Measurements from ENCODE around the gene FANK1.
"Not testable (repeated sequence)": the region's sequence is repeated elsewhere in the genome, so short reads cannot be mapped to it uniquely, and the experiment has no call there.

FANK1 gene

DNA sequence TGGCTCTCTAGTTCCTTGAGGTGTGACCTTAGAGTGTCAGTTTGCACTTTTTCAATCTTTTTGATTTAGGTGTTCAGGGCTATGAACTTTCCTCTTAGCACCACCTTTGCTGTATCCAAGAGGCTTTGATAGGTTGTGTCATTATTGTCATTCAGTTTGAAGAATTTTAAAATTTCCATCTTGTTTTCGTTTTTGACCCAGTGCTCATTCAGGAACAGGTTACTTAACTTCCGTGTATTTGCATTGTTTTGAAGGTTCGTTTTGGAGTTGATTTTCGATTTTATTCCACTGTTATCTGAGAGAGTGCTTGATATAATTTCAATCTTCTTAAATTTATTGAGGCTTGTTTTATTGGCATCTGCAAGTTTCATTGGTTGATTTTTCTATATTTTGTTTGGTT lies 37.3 kb downstream of the FANK1 start:
- DNase-seq: no peak

- DNase-seq: no peak
These were observed 40.0 kb downstream of the FANK1 start for GRCh38 chr10:125936331-125936730.

DNA sequence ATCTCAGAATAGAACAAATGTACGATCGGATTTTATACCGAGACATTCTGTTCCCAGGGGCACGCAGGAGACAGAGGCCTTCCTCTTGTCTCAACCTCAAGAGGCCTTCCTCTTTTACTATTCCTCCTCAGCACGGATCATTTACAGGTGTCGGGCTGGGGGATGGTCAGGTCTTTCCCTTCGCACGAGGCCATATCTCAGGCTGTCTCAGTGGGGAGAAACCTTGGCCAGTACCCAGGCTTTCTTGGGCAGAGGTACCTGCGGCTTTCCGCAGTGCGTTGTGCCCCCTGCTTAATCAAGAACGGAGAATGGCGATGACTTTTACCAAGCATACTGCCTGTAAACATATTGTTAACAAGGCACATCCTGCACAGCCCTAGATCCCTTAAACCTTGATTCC lies 44.2 kb downstream of the FANK1 start:
- no peak for DNase-seq

DNA sequence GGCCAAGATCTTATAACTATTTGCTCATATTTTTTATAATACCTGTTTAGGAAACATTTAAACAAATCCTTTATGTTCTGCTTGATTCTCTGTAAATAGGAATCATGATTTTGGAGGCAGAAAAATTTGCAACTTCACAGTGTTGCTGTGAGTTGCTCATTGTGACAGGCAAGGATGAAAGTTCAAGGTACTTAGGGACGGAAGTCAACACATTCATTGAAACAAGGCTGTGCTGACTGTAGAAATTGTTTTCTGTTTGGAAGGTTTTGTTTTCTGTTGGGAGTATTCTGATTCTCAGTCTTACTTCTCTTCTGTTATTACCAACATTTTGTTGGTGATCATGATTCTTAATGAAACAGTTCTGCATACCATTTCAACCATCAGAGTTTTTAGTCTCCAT lies 54.9 kb downstream of the FANK1 start:
- no peak for DNase-seq

GRCh38 chr10:125953778-125954385 lies 57.5 kb downstream of the FANK1 start:
- no peak for DNase-seq

GRCh38 chr10:125955766-125956165 lies 59.4 kb downstream of the FANK1 start:
- DNase-seq: no peak

DNA sequence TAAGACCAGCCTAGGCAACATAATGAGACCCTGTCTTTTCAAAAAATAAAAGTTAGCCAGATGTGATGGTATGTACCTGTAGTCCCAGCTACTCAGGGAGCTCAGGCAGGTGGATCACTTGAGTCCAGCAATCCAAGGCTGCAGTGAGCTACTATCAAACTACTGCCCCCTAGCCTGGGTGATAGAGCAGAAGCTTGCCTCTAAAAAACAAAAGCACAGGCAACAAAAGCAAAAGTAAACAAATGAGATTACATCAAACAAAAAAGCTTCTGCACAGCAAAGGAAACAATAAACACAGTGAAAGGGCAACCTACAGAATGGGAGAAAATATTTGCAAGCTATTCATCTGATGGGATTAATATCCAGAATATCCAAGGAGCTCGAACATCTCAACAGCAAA lies 65.4 kb downstream of the FANK1 start:
- no peak for DNase-seq

DNA sequence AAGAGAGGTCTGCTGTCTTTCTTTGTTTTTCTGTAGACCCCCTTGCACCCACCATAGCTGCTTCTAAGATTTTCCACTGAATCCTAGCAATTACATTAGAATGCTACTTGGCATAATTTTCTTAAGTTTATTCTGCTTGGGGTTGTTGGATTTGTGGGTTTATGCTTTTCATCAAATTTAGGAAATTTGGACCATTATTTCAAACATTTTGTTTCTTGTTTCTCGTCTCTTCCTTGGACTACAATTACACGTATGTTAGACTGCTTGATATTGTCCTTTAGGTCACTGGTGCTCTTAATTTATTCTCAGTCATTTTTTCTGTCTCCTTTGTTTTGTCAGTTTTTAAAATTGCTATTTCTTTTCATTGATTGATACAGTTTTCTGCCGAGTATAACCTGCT lies 65.8 kb downstream of the FANK1 start:
- no peak for DNase-seq

DNA sequence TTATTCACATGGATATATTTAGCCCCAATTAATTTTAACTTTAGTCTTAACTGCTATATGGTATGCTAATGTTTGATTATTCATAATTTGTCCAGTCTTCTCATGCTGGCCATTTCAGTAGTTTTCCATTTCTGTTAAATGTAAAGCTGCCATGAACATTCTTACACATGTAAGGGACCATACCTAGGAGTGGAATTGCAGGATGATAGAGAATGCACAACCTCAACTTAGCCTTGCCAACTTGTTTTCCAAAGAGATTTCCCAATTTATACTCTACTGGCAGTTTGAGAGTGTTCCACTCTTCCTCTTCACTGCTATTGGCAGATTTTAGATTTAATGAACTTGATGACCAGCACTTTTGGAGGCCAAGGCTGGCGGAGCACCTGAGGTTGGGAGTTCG lies 68.2 kb downstream of the FANK1 start:
- DNase-seq: no peak

GRCh38 chr10:125967533-125967932 lies 71.2 kb downstream of the FANK1 start:
- DNase-seq: no peak

GRCh38 chr10:125970077-125970630 lies 73.8 kb downstream of the FANK1 start:
- not testable (repeated sequence) for DNase-seq

DNA sequence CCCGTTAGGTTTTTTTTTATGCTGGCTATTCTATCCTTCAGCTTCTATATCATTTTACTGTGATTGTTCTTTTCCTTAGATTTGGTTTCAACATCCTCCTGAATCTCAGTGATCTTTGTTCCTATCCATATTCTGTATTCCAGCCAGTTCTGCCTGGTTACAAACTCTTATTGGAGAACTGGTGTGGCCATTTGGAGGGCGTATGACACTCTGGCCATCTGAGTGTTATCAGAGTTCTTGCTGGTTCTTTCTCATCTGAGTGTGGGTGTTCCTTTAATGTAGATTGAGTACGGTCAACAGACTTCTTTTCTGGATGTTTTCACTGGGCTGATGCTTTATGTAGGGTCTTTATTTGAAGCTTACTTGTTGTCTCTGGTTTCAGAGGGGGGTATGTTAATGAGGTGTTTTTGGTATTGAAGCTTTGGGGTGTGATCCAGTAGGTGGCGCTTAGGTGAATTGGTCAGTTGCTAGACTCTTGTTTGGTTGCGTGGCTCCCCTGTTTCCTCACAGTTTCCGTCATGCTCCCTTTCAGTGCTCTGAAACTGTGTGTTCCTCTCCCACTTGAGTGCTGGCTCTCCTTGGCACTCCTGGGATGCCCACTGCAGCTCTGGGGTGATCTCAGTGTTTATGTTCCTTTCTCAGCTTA lies 80.7 kb downstream of the FANK1 start:
- no peak for DNase-seq

DNA sequence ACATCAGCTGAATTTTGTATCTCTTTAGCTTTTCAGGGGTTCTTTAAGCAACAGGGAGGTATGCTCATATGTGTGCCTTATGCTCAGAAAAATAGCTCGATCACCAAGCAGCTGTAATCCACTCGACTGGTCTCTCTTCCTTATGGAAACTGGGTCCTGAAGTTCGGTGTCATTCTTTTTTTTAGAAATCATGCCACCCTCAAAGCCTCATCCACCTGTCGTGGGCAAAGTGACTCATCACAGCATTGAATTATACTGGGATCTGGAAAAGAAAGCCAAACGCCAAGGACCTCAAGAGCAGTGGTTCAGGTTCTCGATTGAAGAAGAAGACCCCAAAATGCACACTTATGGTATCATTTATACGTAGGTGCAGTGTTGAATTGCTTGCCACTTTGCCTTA lies 83.6 kb downstream of the FANK1 start:
- no peak for DNase-seq

- no peak for DNase-seq
These were observed 84.2 kb downstream of the FANK1 start for GRCh38 chr10:125980521-125981035.

GRCh38 chr10:125982260-125982948 lies 86.0 kb downstream of the FANK1 start:
- DNase-seq: no peak

- DNase-seq: no peak
These were observed 86.8 kb downstream of the FANK1 start for GRCh38 chr10:125983161-125983560.

DNA sequence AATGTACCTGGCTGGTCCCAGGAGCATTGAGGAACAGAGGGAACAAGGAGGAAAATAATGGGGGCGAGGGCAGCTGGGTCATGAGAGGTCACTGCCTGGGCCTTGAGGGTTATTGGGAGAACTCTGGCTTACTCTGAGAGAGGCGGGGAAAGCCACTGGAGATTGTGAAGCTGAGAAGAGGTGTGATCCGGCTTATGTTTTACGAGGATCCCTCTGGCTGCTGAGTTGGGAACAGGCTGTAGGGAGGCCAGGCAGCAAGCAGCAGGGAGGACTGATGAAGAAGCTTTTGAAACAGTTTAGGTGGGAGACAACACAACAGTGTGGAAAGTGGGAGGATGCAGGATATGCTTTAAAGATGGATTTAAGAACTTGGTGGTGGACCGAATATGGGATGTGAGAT lies 87.3 kb downstream of the FANK1 start:
- no peak for DNase-seq

DNA sequence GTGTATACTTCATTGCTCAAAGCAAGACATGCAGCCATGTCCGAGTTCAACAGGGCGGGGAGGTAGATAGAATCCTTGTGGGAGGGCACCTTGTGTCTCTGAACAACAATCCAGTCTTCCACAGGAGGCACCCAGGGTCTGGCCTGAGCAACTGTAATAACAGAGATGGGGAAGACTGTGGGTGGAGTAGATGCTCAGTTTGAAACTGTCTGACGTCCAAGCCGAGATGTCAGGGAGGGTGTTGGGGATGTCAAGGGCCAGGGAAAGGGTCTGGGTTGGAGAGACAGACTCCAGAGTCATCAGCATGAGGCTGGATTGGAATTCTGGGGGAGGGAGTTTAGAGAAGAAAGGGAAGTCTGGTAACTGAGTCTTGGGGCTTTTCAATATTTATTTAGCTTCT lies 88.0 kb downstream of the FANK1 start:
- no peak for DNase-seq

DNA sequence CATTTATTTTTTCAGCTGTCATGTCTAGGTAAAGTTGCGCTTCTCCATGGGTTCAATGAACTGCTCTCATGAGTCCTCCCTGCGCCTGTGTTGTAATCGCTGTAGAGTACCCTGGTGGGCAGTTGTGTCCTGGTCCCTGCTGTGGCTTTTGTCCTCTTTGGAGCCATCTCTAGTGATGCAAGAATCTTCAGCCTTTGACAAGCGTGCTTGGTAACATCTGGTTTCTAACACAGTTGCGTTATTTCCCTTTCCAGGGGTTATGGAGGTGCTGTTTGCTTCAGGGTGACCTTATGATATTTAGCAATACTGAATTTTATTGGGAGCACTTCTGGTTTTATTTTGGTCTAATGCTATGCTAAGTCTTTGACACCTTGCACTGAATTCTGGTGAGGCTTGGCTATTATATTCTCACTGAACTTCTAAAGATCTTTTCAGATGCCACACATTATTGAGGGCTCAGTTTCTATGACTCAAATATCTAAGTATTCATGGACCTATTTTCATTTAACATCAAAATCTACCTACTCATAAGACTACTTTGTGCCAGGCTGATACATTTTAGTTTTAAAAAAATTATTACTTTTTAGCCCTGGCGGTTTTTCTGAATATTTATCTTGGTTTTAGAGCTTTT lies 88.6 kb downstream of the FANK1 start:
- no peak for DNase-seq

GRCh38 chr10:125985557-125986240 lies 89.3 kb downstream of the FANK1 start:
- DNase-seq: no peak

DNA sequence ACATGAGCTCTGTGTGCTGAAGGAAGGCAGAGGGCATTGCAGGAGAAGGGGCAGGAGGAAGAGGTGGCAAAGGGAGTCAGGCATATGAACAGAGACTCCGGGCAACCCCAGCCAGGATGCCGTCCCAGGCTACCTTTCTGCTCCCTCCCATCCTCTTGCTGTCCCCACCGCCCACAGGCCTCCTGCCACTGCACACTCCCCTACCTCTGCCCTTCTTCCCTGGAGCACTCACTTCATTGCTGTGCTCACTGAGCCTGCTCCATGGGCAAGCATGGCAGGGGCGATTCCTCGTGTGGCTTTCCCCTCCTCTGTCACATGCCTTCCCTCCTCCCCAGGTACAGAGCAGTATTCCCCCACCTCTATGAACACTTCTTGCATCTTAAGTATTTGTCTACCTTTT lies 93.4 kb downstream of the FANK1 start:
- DNase-seq: no peak

GRCh38 chr10:125990974-125991373 lies 94.6 kb downstream of the FANK1 start:
- DNase-seq: no peak

GRCh38 chr10:125991392-125991791 lies 95.0 kb downstream of the FANK1 start:
- no peak for DNase-seq
